Stimulated activated CD8-positive, alpha-beta memory T cell treated with anti-CD3 and anti-CD28 coated beads, Interleukin-7, amount 100 ng/mL, for 48 hours (primary cell): ENCODE results near the gene GTF2I.
"Not testable (repeated sequence)": the region's sequence is repeated elsewhere in the genome, so short reads cannot be mapped to it uniquely, and the experiment has no call there.

Source experiments
- DNase-seq, 2 donors: peaks; one replicate each; pipeline ENCODE4 v3.0.0-alpha.2; 2020; ENCODE audit warnings: low read depth in 1 of 2; ENCODE audit errors: extremely low read depth in 1 of 2

The GTF2I gene

DNA sequence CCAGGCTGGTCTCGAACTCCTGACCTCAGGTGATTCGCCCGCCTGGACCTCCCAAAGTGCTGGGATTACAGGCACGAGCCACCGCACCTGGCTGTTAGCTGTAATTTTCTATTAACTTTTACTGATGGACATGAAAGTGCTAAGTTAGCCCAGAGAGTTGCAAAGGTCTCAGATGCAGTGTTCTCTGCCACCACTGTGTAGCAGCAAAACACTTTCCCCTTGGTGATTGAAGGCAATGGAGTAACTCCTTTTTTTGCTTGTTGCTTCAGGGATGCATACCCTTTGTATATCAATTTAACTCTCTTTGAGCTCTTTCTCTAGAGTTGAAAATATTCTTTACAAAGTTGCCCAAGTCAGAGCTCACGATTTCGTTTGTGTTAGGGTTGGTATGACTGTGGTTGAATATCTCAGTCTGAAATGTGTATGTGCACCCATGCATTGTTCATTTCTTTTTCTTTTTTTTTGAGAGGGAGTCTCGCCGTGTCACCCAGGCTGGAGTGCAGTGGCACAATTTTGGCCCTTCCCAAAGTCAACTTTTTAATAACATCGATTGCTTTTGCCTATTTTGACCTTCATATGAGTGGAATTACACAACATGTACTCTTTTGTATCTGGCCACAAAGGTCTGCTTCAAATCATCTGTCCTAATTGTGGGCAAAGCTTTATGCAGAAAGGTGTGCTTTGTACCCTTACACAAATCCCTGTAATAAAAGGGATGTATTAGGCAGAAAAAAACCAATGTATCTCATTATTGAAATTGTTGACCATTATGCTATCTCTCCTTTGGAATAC is 52.6 kb downstream of the GTF2I start:
- DNase-seq, result no peak

DNA sequence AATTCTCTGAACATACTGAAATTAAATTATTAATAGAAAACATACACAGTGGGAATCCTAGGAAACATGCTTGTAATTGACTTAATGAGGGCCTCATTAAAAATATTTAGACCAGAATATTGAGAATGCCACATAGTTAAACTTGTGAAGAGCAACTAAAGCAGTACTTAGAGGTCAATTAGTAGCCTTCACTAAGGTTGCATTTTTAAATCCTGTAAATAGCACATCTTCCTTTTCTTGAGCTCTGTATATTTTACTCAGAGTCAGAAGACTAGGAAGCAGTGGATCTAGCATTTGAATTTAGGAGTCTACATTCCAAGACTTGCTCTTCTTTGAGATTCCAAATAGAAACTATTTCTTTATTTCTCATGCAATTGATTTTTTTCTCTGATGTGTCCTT is 56.0 kb downstream of the GTF2I start:
- DNase-seq, result no peak

DNA sequence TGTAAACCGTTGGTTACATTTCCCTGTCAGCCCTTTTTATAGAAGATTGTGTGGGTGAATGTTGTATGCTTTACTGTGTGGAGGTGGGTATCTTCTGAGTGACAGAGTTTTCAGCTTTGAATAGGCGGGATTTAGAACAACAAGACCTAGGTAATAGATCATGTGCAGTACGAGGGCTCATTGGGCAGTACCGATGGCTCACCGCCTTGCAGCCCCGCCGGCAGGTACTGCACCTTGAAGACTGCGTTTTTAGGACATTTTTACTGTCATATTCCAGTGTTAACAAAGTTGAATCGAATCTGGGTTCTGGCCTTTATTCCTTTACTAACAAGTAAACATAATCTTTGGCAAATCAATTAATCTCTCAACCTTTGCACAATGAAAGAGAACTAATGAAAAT is 60.4 kb downstream of the GTF2I start:
- DNase-seq, result no peak

DNA sequence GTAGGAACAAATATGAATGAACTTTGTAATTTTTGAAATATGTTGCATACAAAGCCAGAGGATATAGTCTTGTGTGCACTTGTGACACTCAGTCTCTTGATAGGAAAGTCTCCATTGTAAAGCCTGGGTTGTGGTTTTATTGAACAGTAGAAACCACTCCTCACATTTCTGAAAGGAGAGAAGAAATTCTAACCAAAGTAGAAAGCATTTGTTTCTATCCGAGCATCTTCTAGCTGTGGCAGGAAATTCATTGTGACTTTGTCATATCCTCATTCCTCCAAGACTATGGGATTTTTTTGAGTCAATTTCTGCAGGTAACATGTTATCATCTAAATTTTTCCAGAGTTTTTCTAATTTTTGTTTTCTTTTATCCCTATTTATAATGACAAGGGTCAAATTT is 60.8 kb downstream of the GTF2I start:
- DNase-seq, result no peak

DNA sequence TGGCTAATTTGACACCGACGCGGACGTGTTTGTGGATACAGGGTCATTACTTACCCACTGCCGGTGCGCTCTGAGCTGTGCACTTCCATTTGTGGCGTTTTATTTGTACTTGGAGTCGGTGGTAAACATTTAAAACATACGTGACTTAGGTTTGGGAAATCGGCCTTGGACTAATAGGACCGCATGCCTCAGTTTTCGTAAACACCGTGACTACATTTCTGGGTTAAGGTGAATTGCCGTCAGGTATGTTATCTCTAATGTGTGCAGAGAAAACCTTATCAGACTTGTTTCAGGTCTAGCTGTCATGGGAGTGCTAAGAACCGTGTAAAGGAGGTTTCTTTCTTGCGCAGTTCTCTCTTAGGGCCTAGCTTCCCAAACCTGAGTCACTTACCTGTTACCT is 64.6 kb downstream of the GTF2I start:
- no peak for DNase-seq

DNA sequence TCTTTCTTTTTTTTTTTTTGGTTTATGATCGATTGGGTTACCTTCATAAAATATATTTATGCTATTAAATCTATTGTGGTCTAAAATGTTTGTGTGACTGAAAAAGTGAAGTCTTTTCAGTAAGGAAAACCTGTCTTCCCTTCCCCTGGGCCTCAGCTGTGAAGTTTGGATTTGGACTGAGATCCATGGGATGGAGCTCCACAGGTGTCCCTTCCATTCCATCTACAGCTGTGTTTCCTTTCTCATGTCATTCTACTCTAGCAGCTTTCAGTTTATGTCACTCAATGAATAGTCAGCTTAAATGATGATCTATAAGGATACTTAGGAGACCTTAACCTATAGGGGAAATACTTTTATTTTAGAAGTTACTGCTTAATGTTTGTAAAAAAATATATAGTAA is 68.3 kb downstream of the GTF2I start:
- no peak for DNase-seq

DNA sequence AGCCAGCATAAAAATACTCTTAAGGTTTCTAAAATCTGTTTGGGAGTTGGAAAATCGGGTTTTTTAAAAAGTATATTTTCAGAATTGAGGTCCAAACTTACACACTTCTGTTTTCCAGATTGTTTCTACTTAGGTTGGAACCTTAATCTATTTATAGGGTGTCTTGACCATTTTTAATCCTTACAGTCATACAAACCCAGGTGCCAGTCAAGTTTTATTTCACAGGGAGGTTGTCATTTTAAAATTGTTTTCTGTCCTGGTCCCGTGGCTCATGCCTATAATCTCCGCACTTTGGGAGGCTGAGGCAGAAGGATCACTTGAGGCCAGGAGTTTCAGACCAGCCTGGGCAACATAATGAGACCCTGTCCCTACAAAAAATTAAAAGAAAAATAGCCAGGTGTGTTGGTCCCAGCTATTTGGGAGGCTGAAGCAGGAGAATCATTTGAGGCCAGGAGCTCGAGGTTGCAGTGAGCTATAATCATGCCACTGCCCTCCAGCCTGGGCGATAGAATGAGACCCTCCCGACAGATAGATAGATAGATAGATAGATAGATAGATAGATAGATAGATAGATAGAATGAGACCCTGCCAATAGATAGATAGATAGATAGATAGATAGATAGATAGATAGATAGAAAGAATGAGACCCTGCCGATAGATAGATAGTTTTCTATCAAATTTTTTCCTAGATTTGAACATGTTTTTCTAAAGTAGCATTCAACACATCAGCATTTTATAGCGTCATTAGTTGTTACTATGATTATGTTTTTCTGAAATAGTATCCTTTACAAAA is 69.0 kb downstream of the GTF2I start:
- DNase-seq, result no peak

DNA sequence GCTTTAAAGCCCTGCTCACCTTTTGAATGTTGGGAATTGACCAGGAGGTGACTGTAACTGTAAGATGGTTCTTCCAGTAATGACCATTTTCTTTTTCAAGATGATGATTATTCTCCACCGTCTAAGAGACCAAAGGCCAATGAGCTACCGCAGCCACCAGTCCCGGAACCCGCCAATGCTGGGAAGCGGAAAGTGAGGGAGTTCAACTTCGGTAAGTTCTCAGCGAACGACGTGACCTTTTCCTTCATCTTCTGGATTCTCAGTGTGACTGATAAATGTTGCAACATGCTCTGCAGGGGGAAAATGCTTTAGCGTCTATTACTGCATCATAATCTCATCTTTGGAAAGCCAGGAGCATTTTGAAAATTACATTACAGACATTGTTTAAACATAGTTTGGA is 71.2 kb downstream of the GTF2I start:
- not testable (repeated sequence) for DNase-seq

DNA sequence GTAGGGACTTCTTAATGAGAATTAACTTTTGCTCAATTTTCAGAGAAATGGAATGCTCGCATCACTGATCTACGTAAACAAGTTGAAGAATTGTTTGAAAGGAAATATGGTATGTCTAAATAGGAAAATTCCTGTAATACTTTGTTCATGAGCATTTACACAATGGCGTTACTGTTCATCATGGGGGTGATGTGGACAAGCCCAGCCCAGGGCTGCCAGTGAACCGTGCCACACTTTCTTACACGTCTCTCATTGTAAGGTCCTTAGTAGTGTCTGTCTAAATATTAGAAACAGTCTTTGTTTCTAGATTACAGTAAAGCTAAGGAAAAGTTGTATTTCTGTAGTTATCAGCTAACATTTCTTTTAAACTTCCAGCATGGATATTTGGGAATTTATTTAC is 72.7 kb downstream of the GTF2I start:
- DNase-seq, result not testable (repeated sequence)

DNA sequence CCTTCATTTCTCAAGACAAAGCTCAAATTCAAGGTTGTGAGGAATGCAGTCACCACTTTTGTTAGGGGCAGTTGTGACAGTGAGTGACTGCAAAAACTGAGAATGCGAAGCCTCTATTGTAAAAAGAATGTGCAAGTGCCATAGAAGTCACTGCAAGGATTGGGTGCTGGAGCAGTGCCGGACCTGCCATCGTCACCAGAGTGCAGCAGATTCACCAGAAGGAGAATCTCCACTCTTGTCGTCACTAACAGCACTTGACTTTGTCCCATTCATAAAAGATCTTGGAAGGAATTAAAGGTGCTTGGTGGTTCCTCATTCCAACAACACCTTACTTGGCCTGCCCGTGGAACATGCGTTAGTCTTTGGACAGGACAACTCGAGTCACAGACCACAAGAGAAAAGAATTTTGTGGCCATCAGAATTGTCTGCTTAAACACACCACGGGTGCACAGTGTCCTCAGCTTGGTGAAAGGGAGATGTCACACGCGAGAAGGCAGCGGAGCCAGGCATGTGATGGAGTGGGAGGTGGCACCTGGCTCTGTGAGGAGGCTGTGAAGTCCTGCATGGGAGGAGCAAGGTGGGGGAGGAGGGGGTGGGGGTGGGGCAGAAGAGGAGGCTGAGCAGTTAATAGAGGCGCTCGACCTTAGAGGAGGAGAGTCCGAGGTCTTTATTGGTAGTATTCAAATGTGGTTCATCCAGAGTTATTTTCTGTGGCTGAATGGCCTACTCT is 82.6 kb downstream of the GTF2I start:
- DNase-seq, result not testable (repeated sequence)

DNA sequence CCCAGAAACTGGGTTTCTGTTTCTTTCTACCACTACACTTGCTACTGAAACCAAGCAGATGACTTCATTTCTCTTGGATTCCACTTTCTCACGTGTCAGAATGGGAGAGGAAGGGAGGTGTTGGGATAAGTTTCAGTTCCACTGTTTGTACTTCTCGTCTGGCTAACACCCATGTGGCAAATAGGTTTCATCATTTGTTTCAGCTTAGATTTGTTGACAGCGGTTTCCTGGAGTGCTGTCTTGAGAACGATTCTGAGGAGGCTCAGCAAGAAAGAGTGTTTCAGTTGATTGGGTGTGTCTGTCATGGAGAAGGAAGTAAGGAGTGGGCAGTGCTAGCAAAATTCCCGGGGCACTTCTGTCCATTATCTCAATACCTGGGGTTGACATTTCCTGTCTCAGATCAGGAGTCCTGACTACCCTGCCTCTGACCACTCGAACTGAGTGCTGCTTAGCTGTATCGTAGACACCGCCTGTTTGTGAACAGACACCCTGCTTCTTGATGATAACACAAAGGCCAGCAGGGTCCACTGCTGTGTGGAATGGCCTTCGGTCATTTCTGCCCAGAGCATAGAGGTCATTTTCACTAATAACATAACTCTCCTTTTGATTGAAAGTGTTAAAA is 86.5 kb downstream of the GTF2I start:
- DNase-seq, result not testable (repeated sequence)

DNA sequence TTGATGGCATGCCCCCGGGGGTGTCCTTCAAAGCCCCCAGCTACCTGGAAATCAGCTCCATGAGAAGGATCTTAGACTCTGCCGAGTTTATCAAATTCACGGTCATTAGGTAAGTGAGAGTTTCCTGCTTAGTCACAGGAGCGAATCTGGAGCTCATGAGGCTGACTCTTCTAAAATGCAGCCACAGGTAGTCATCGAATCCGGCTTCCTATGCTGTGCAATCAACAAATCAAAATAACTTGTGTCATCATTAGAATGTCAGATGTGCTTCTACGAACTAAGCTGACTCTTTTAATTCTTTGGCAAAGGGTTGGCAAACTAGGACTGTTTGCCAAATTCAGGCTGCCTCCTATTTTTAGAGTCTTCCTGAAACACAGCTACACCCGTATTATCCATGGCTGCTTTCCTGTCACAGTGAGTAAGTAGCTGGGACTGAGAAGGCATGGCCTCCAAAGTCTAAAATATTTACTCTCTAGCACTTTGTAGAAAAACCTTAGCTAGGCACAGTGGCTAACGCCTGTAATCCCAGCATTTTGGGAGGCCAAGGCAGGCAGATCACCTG is 96.5 kb downstream of the GTF2I start:
- not testable (repeated sequence) for DNase-seq

DNA sequence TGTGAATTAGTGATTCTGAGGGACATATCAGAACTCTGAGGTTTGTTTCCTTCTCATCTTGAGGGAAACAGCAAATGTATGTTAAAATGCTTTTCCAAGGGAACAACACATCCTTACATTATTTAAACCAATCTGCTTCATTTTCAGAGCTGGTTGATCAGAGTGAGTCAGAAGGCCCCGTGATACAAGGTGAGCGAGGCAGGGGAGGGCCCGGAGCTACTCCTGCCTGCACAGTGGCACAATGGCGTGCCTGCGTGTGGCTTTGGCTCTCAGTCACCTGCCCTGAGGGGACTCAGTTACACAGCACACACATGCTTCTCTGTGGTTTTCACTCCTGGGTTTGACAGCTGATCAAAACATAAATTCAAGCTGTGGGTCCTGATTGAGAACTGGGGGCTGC is 99.2 kb downstream of the GTF2I start:
- not testable (repeated sequence) for DNase-seq

DNA sequence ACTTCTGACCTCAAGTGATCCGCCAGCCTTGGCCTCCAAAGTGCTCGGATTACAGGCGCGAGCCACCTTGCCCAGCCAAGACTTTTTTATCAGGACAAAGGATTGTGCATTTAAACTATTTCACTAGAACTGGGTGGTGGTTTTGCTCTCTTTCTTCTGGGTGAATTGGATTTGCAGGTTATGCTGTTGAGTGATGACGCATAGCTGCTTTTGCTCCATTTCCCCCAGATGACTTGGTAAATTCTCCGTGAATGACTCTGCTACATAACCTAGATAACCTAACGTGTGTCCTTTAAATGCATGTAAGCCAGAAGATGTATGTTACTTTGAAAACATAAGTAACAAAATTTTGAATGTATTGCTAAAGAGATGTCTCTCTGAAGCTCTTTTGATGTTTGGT is 100.8 kb downstream of the GTF2I start:
- not testable (repeated sequence) for DNase-seq

DNA sequence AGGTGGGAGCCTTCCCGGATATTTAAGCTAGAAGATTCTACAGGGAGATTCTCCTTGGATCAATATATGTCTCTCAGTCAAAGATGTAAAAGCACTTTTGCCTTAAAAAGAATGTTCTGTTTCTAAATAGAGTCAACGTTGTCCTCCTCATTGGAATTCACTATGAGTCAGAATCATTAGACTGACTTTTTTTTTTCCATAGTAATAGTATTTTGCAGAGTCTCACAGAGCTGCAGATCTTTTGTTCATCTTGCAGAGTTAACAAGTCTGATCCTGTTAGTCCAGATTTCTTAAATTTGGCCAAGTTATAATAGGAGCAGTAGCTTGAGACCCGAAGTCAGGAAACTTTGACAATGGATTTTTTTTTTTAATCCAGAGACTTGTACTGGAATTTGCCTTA is 101.5 kb downstream of the GTF2I start:
- not testable (repeated sequence) for DNase-seq

DNA sequence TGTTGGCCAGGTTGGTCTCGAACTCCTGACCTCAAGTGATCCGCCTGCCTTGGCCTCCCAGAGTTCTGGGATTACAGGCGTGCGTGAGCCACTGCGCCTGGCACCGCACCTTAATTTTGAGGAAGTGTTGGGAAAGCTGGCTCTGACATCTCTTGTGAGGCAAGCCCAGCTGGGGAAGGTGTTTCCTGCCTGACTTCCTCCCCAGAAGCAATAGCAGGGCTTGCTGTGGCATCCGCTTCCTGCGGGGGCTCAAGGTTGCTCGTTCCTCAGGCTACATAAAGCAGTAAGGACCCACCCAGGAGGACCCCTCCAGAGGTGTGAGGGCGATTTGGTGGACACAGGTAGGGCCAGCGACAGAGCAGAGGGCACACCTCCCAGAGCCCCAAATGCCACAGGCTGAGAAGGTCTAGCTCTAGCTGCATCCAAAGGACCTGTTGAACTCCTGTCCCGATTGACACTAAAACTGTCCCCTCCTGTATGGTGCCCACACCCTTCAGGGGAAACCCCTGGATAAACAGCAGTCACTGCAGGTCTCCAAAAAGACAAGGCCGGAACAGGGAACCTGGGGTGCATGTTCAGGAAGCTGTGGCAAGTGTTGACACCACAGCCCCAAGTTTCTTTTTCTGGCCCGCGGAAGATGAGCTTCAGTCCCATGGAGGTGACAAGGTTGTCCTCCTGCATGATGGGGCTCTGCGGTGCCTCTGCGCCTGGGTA is 107.8 kb downstream of the GTF2I start:
- DNase-seq, result not testable (repeated sequence)

DNA sequence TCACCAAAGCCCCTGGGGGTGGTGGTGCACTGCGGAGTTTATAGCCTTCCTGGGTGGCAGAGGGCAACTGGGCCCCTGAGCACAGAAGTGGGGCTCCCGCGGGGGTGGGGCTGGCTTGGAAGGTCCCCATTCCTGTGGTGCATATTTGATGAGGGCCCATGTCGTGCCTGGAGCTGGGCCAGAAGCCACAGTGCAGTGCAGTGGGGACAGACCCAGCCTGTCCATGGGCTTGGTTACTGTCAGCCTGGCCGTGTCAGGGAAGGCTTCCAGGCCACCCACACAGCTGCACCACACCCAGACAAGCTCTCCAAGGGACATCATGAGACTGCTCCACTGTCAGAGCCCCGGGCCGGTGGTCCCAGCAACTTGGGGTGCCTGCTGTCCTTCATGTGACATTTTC is 109.0 kb downstream of the GTF2I start:
- DNase-seq, result not testable (repeated sequence)

DNA sequence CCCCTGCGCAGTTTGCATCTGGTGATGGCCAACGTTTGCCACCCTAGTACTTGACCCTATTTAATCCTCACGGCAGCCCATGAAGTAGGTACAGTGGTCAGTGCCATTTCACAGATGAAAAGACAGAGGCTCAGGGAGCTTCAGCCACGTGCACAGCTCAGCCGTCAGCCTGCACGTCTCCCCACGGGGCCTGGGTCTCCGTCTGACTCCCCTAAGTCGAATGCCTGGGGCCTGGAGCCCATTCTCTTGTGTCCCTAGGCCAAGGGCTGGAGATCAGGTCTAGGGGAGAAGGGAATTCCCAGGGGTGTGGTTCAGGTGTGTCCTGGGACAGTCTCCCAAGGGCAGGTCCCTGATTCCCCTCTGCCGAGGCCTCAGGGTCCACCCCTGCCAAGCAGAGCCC is 109.5 kb downstream of the GTF2I start:
- DNase-seq, result not testable (repeated sequence)

DNA sequence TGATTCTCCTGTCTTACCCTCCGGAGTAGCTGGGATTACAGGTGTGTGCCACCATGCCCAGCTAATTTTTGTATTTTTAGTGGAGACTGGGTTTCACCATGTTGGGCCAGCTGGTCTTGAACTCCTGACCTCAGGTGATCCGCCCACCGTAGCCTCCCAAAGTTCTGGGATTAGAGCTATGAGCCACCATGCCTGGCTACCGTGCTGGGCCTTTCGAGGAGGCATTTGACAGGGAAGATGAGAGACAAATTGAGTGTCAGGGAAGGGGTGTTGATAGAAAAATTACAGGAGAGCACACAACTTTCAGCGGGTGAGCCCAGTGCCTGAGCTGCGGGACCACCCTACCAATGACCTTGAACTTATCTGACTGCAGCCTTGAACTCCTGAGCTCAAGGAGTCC is 112.5 kb downstream of the GTF2I start:
- DNase-seq, result not testable (repeated sequence)

DNA sequence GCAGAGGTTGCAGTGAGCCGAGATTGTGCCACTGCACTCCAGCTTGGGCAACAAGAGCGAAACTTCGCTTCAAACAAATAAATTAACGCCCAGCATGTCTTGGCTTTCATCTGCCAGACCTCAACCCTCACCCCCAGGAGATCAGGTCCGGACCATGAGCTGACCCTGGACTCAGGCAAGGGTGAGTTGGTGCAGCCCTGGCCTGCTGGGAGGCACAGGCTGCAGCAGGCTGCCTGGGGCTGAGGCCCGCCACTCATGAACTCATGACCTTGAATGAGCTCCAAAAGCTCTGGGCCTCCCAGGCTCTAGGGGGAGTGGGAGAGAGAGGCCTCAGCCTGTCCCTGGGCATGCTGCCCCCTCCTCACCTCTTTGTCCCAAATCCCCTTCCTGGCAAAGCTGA is 114.6 kb downstream of the GTF2I start:
- not testable (repeated sequence) for DNase-seq
